NCI-H146 (cell line): Measurements from ENCODE around the gene RTL10.

Source experiments
- DNase-seq: peaks from one replicate; lab custom pipeline; 2025; lab: John Stamatoyannopoulos, UW

Gene RTL10

DNA sequence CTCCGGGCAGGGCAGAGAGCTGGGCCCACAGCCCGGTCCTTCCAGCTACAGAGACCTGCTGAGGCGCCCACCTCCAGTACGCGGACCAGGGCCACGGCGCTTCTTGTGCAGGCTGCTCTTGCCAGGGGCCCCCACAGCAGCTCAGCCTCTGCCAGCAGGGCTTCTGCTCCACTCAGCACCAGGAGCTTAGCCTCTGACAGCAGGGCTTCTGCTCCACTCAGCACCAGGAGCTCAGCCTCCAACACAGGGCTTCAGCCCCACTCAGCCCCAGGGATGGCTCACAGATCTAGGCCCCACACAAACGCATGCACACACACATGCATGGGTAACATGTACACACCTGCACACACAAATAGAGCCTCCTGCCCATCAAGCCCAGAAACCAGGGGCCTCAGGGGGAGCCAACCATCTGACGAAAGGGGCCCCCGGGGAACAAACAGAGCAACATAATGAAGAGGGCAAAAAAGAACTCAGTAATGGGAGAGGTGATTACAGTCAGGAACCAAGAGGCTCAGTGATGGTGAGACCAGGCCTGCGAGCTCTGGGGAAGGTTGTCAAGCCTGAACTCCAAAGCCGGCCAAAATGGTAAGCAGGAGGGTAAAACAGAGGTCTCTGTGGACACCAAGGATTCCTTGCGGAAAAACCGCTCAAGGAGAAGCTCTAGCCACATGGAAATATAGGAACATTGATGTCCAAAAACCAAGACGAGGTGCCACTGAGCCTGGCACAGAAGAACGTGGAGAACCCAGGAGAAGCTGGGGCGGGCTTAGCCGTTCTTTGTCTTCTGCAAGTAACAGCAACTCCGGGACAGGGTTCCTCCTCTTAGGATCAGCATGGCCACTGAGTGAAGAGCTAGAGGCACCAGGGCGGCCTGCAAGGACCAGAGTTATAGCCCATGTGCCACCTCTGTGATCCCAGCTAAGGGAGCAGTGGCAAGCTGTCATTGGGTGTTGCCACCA lies 46.5 kb downstream of the RTL10 start:
- DNase-seq: no peak

- DNase-seq: no peak
Observed at GRCh38 chr22:19807161-19807913, 47.3 kb downstream of the RTL10 start.

DNA sequence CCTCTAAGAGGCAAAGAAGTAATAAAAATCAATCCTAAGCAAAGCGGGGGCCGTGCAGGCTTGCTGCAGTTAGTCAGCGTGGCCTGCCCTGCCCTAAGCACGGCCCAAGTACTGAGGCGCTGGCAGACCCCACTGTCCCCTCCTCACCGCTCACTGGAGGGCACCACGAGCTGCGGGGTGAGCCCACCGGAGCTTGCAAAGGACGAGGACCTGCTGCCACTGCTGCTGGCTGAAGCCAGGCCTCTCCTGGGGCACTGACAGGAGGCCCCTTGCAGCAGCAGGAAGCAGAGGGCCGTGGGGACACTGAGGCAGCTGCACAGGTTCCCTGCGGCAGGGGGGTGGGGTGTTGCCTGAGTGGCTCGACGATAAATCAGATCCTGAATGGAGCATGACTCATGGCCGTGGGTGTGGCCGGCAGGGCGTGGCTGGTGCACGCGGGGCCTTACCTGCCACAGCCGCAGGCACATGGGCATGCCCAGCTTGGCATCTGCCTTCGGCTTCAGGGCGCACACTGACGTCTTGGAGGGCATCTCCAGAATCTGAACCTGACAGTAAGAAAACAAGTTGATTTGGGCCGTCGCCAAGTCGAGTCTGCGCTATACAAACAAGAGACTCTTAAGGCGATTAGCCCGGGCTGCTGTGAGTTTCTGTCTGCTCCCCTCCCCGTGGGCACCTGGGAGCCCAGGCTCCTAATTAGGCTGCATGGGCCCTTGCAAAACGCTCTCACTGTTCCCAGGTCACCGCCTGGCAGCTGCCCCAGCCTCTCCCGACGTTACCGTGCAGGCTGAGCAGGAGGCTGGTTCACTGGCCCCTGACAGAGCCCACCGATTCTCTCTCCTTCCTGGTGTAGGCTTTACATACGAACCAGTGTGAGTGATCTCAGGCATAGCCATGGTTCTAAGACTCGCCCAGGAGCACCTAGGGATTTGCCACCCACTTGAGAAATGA lies 48.2 kb downstream of the RTL10 start:
- DNase-seq: no peak

DNA sequence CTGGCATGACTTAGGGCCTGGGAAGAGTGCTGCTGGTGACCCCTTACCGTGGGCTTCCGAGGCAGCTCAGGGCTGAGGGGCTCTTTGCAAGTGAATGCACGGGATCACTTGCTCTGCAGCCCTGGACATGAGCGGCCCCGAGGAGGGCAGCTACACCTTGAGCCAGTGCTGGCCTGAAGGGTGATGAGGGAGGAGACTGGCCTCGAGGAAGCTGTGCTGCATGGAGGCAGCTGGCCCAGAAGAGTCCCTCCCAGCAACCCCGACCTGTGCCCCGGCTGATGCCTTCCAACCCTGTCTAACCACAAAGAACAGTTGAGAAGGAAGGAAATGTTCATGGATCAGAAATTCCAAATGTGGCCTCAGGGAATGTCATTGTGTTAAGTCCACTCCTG lies 48.9 kb downstream of the RTL10 start:
- no peak for DNase-seq
